Bronchial epithelial cell (primary cell): Measurements from ENCODE around the gene KANK2. TPM values are rescaled to one million over a fixed set of nuclear protein-coding genes. Genes with fewer than 3 reads are reported as not detected.

Experiments used
- DNase-seq: peaks from one replicate; pipeline ENCODE4 v3.0.0-alpha.2; 2010; ENCODE audit warnings: low read depth
- FAIRE-seq: peaks from 2 replicates; lab custom pipeline; 2011; peaks lifted over from hg19 to GRCh38; lab: Jason Lieb, UNC
- H3K27me3 ChIP-seq: 2 replicates; pipeline ENCODE4 v1.5.1; 2011; ENCODE audit warnings: low read length; ENCODE audit not compliant: control insufficient read depth, insufficient read depth
- H3K36me3 ChIP-seq: 2 replicates; pipeline ENCODE4 v1.5.1; 2011; ENCODE audit warnings: low read length; ENCODE audit not compliant: control insufficient read depth, insufficient read depth
- H3K4me3 ChIP-seq: 2 replicates; pipeline ENCODE4 v1.5.1; 2011; ENCODE audit warnings: mild to moderate bottlenecking, low read depth, low read length, control low read depth
- CTCF ChIP-seq: IDR thresholded peaks from 2 replicates; pipeline ENCODE4 v1.5.1; 2011; ENCODE audit warnings: mild to moderate bottlenecking, moderate library complexity, low read length, control low read depth, inconsistent platforms; ENCODE audit not compliant: insufficient read depth, severe bottlenecking
- total RNA-seq: library from RNA; depleted of rRNA; stranded (reverse); fragments of >200 nt; gene quantifications from 2 replicates; pipeline ENCODE4 v1.2.1, GENCODE V29; 2014

KANK2 gene
- total RNA-seq, 1 donor from 2014 or later, result 10.8 TPM

- FAIRE-seq, result no peak
- TF ChIP-seq CTCF, result no peak
- no peak overlapping the region for H3K4me3 ChIP-seq
- peaks cover 1% of the 10 kb centered on the region for H3K36me3 ChIP-seq
- H3K27me3 ChIP-seq, result no peaks in the 10 kb centered on the region
- peak; percentile 55 for DNase-seq
These were observed 44.9 kb downstream of the KANK2 start for GRCh38 chr19:11152318-11153062.

GRCh38 chr19:11151181-11151580 is 46.2 kb downstream of the KANK2 start:
- TF ChIP-seq CTCF, result no peak
- peaks cover 1% of the 10 kb centered on the region for H3K36me3 ChIP-seq
- no peak overlapping the region for H3K4me3 ChIP-seq

GRCh38 chr19:11148001-11148400 is 49.3 kb downstream of the KANK2 start:
- TF ChIP-seq CTCF, result no peak
- FAIRE-seq, result no peak
- Histone ChIP-seq H3K4me3 (no peak overlapping the region), H3K27me3 (no peaks in the 10 kb centered on the region), H3K36me3 (peaks cover 1% of the 10 kb centered on the region)
- DNase-seq, result no peak

More at GRCh38 chr19:11151181-11151580, 46.2 kb downstream of the KANK2 start:
- no peak for DNase-seq
- no peaks in the 10 kb centered on the region for H3K27me3 ChIP-seq
- no peak for FAIRE-seq

GRCh38 chr19:11145536-11145924 is 51.8 kb downstream of the KANK2 start:
- DNase-seq (no peak), FAIRE-seq (no peak)
- Histone ChIP-seq H3K4me3 (no peak overlapping the region), H3K27me3 (no peaks in the 10 kb centered on the region), H3K36me3 (peaks cover 1% of the 10 kb centered on the region)
- no peak for TF ChIP-seq CTCF

GRCh38 chr19:11142528-11143171 is 54.7 kb downstream of the KANK2 start:
- FAIRE-seq (no peak), DNase-seq (peak; percentile 80)
- Histone ChIP-seq H3K27me3 (no peaks in the 10 kb centered on the region), H3K36me3 (no peaks in the 10 kb centered on the region), H3K4me3 (no peak overlapping the region)
- no peak for TF ChIP-seq CTCF
